SK-N-SH (cell line): ENCODE results near the gene CCDC91. TPM values are rescaled to one million over a fixed set of nuclear protein-coding genes. Genes with fewer than 3 reads are reported as not detected.

Experiments
- CTCF ChIA-PET: fragments of 300-600, 350-600 bp; formaldehyde crosslinking; extraction: SDS; loops from one replicate; lab custom pipeline; 2021; lab: Yijun Ruan, JAX
- POLR2A ChIA-PET: fragments of 350-600 bp; sonication (Branson Sonifier 250); formaldehyde crosslinking; extraction: SDS; loops from one replicate; lab custom pipeline; 2020; ENCODE audit warnings: antibody characterized with exemption, inconsistent platforms; lab: Yijun Ruan, JAX
- DNase-seq: peaks from one replicate; pipeline ENCODE4 v3.0.0; 2012
- H2AFZ ChIP-seq: fragments of 200-600 bp; sonication (generic); 2 replicates; pipeline ENCODE4 v1.8.1; 2016; ENCODE audit warnings: antibody characterized with exemption, mild to moderate bottlenecking, low read depth
- H3F3A ChIP-seq: fragments of 200-600 bp; sonication (generic); replicated peaks from 2 replicates; pipeline ENCODE3; 2016; ENCODE audit warnings: antibody characterized with exemption, mild to moderate bottlenecking; ENCODE audit not compliant: insufficient read depth
- H3K27ac ChIP-seq, 2 experiments: fragments of 200-500 bp in 1 of 2; fragments of 200-600 bp in 1 of 2; sonication (Bioruptor generic) in 1 of 2; sonication (generic), shearing (Covaris generic) in 1 of 2; 2 replicates each; pipeline versions ENCODE4 v1.5.1 to v1.6.1; 2014 to 2016; ENCODE audit warnings: low read depth in 2 of 2, inconsistent platforms in 1 of 2, low read length in 1 of 2, mild to moderate bottlenecking in 1 of 2, mixed read lengths in 1 of 2
- H3K27me3 ChIP-seq: fragments of 200-600 bp; sonication (generic), shearing (Covaris generic); 2 replicates; pipeline ENCODE4 v1.6.1; 2016; ENCODE audit warnings: mixed run types; ENCODE audit not compliant: insufficient read depth
- H3K36me3 ChIP-seq, 2 experiments: fragments of 200-500 bp in 1 of 2; fragments of 200-600 bp in 1 of 2; sonication (Bioruptor generic) in 1 of 2; sonication (generic) in 1 of 2; replicated peaks in 1 of 2; 2 replicates each; pipeline versions ENCODE3 to v1.5.1; 2014 to 2016; ENCODE audit warnings: low read length in 1 of 2, mild to moderate bottlenecking in 1 of 2; ENCODE audit not compliant: insufficient read depth in 2 of 2, control insufficient read depth in 1 of 2
- H3K4me1 ChIP-seq, 2 experiments: fragments of 200-500 bp in 1 of 2; fragments of 200-600 bp in 1 of 2; sonication (Bioruptor generic) in 1 of 2; sonication (generic), shearing (Covaris generic) in 1 of 2; 2 replicates each; pipeline versions ENCODE4 v1.5.1 to v1.6.1; 2014 to 2016; ENCODE audit warnings: low read depth in 1 of 2, low read length in 1 of 2, mixed run types in 1 of 2; ENCODE audit not compliant: insufficient read depth in 2 of 2, control insufficient read depth in 1 of 2
- H3K4me2 ChIP-seq: fragments of 200-600 bp; sonication (generic), shearing (Covaris generic); 2 replicates; pipeline ENCODE4 v1.6.1; 2017; ENCODE audit warnings: mixed run types
- H3K4me3 ChIP-seq, 2 experiments: fragments of 200-500 bp in 1 of 2; fragments of 200-600 bp in 1 of 2; sonication (Bioruptor generic) in 1 of 2; sonication (generic), shearing (Covaris generic) in 1 of 2; 2 replicates each; pipeline versions ENCODE4 v1.5.1 to v1.8.1; 2014 to 2016; ENCODE audit warnings: low read depth in 2 of 2, inconsistent platforms in 1 of 2, low read length in 1 of 2, mild to moderate bottlenecking in 1 of 2, mixed read lengths in 1 of 2, moderate library complexity in 1 of 2
- H3K79me2 ChIP-seq: fragments of 200-600 bp; sonication (generic); 2 replicates; pipeline ENCODE4 v1.8.1; 2017; ENCODE audit warnings: mild to moderate bottlenecking; ENCODE audit not compliant: insufficient read depth
- H3K9ac ChIP-seq: fragments of 200-600 bp; sonication (generic); 2 replicates; pipeline ENCODE4 v1.6.1; 2017; ENCODE audit warnings: mixed run types
- H3K9me2 ChIP-seq: fragments of 200-600 bp; sonication (generic); 2 replicates; pipeline ENCODE4 v1.6.1; 2017; ENCODE audit warnings: mixed run types
- H3K9me3 ChIP-seq: fragments of 200-600 bp; sonication (generic); 2 replicates; pipeline ENCODE4 v1.6.1; 2017; ENCODE audit warnings: mixed run types, mild to moderate bottlenecking, moderate library complexity
- H4K20me1 ChIP-seq: fragments of 200-600 bp; sonication (generic); 2 replicates; pipeline ENCODE4 v1.6.1; 2017; ENCODE audit warnings: mild to moderate bottlenecking, mixed run types; ENCODE audit not compliant: insufficient read depth
- CHD2 ChIP-seq: fragments of 150-350 bp; IDR thresholded peaks from 2 replicates; pipeline ENCODE4 v1.6.1; 2018; ENCODE audit warnings: low read length; ENCODE audit not compliant: partially characterized antibody
- CTCF ChIP-seq: fragments of 200-600 bp; sonication (generic); IDR thresholded peaks from 2 replicates; pipeline ENCODE4 v1.6.1; 2017; ENCODE audit warnings: antibody characterized with exemption, mild to moderate bottlenecking, moderate library complexity
- ELF1 ChIP-seq: IDR thresholded peaks from 2 replicates; pipeline ENCODE4 v1.4.0; 2012
- EP300 ChIP-seq, 2 experiments: IDR thresholded peaks; 2 replicates each; pipeline versions ENCODE4 v1.4.0 to v1.6.1; 2012; ENCODE audit warnings: borderline replicate concordance in 1 of 2, low read depth in 1 of 2, low read length in 1 of 2
- FOXM1 ChIP-seq: IDR thresholded peaks from 2 replicates; pipeline ENCODE4 v1.4.0; 2012; ENCODE audit warnings: low read depth, mild to moderate bottlenecking
- GABPA ChIP-seq: IDR thresholded peaks from 2 replicates; pipeline ENCODE4 v1.4.0; 2012; ENCODE audit warnings: low read depth, mild to moderate bottlenecking
- GATA2 ChIP-seq: sonication (generic); formaldehyde crosslinking; IDR thresholded peaks from 2 replicates; pipeline ENCODE4 v1.5.0; 2020; ENCODE audit warnings: mild to moderate bottlenecking, missing genetic modification reagents
- IRF3 ChIP-seq: fragments of 150-350 bp; IDR thresholded peaks from 2 replicates; pipeline ENCODE4 v1.6.1; 2016; ENCODE audit warnings: mild to moderate bottlenecking, low read depth, low read length
- JUND ChIP-seq: IDR thresholded peaks from 2 replicates; pipeline ENCODE4 v1.4.0; 2012
- MXI1 ChIP-seq: IDR thresholded peaks from 2 replicates; pipeline ENCODE4 v1.6.1; 2012; ENCODE audit warnings: mild to moderate bottlenecking, low read depth, low read length, improper control_type of control experiment
- NRF1 ChIP-seq: IDR thresholded peaks from 2 replicates; pipeline ENCODE4 v1.6.1; 2012; ENCODE audit warnings: low read depth, mild to moderate bottlenecking, low read length
- PBX3 ChIP-seq: IDR thresholded peaks from 2 replicates; pipeline ENCODE4; 2012
- RAD21 ChIP-seq: IDR thresholded peaks from 2 replicates; pipeline ENCODE4 v1.6.1; 2012; ENCODE audit warnings: mild to moderate bottlenecking, low read length
- RCOR1 ChIP-seq: fragments of 150-350 bp; IDR thresholded peaks from 2 replicates; pipeline ENCODE4 v1.6.1; 2017; ENCODE audit warnings: antibody characterized with exemption, low read length
- REST ChIP-seq: IDR thresholded peaks from 2 replicates; pipeline ENCODE4 v1.6.1; 2012; ENCODE audit warnings: mild to moderate bottlenecking, low read depth, low read length, moderate library complexity
- RXRA ChIP-seq: IDR thresholded peaks from 2 replicates; pipeline ENCODE4 v1.4.0; 2012; ENCODE audit warnings: low read depth, mild to moderate bottlenecking, borderline replicate concordance
- SIN3A ChIP-seq: IDR thresholded peaks from 2 replicates; pipeline ENCODE4 v1.6.1; 2012; ENCODE audit warnings: low read depth, mild to moderate bottlenecking, low read length, moderate library complexity, borderline replicate concordance
- SMC3 ChIP-seq: IDR thresholded peaks from 2 replicates; pipeline ENCODE4 v1.6.1; 2012; ENCODE audit warnings: low read depth, low read length, improper control_type of control experiment
- TAF1 ChIP-seq: IDR thresholded peaks from 2 replicates; pipeline ENCODE4 v1.6.1; 2012; ENCODE audit warnings: low read depth, mild to moderate bottlenecking, low read length, moderate library complexity, borderline replicate concordance
- TCF12 ChIP-seq: IDR thresholded peaks from 2 replicates; pipeline ENCODE4 v1.4.0; 2012
- TEAD4 ChIP-seq: IDR thresholded peaks from 2 replicates; pipeline ENCODE4 v1.4.0; 2012; ENCODE audit warnings: mild to moderate bottlenecking, borderline replicate concordance; ENCODE audit not compliant: insufficient read depth
- USF2 ChIP-seq: fragments of 150-350 bp; IDR thresholded peaks from 2 replicates; pipeline ENCODE4 v1.6.1; 2017; ENCODE audit warnings: antibody characterized with exemption, low read length, low read depth, borderline replicate concordance
- YY1 ChIP-seq: IDR thresholded peaks from 2 replicates; pipeline ENCODE4 v1.4.0; 2012; ENCODE audit warnings: low read depth, mild to moderate bottlenecking
- ZBTB33 ChIP-seq: IDR thresholded peaks from 2 replicates; pipeline ENCODE4 v1.4.0; 2012; ENCODE audit warnings: low read depth, borderline replicate concordance
- WGBS: methylation state at CpG from one replicate; pipeline ENCODE4 v1.1.6; 2017; ENCODE audit warnings: low lambda C conversion rate; 5-methylcytosine and 5-hydroxymethylcytosine counted together
- polyA plus RNA-seq, 3 experiments: library from polyadenylated mRNA; depleted of rRNA; stranded (reverse); fragments of >200 nt; gene quantifications; 2 replicates each; pipeline ENCODE4 v1.2.3, GENCODE V29; 2012

Gene CCDC91
- polyA plus RNA-seq, 1 of the 3 experiments (the other 2 are of a cell fraction), result 13.0 TPM

GRCh38 chr12:28568118-28568517 lies 377.9 kb downstream of the CCDC91 start:
- no peak overlapping the region for H3K9ac ChIP-seq
- H3F3A ChIP-seq, result no peaks in the 10 kb centered on the region
- H3K79me2 ChIP-seq, result no peaks in the 10 kb centered on the region
- peaks cover 0 to 19% of the 10 kb centered on the region in 2 experiments; a peak in 3 of 4 replicates for H3K4me1 ChIP-seq
- H3K27ac ChIP-seq, result peak overlapping the region in 1 of 2 experiments; percentile 77; a peak in 2 of 4 replicates
- no peak overlapping the region for H2AFZ ChIP-seq
- DNase-seq, result peak; percentile 11
- ChIA-PET CTCF (no interaction called here), POLR2A (no interaction called here)
- H3K36me3 ChIP-seq, result no peaks in the 10 kb centered on the region
- no peak overlapping the region for H3K4me2 ChIP-seq
- no peak overlapping the region for H3K4me3 ChIP-seq
- no peaks in the 10 kb centered on the region for H3K9me3 ChIP-seq
- 24% methylated on average over 3 of the region's 3 CpGs for WGBS
- H3K9me2 ChIP-seq, result no peaks in the 10 kb centered on the region
- no peaks in the 10 kb centered on the region for H4K20me1 ChIP-seq
- H3K27me3 ChIP-seq, result no peaks in the 10 kb centered on the region
- TF ChIP-seq GABPA (no peak), TEAD4 (no peak), SMC3 (no peak), YY1 (no peak), GATA2 (CRISPR knock-in tag) (no peak), PBX3 (peak; percentile 41; the same call in 1 of the 2 replicates), USF2 (no peak), REST (no peak), FOXM1 (no peak), CHD2 (no peak), SIN3A (no peak), EP300 (IDR thresholded peaks at IDR 0.05; ENCODE audit: borderline replicate concordance in 1 of 2, low read depth in 1 of 2, low read length in 1 of 2) (0 out of 4 replicates have a peak, but pooled peaks of 1 of the 2 experiments have one; percentile 25), ZBTB33 (no peak), CTCF (no peak), TCF12 (peak; percentile 50), JUND (0 out of 2 replicates have a peak, but pooled peaks have one; percentile 5), NRF1 (no peak), TAF1 (no peak), RAD21 (no peak), ELF1 (no peak), RCOR1 (no peak), IRF3 (no peak), MXI1 (no peak), RXRA (no peak)
